Kidney epithelial cell (primary cell): ENCODE measurements around the gene SUPT3H. TPM values are rescaled to one million over a fixed set of nuclear protein-coding genes. Genes with fewer than 3 reads are reported as not detected.

Experiments
- DNase-seq: peaks from one replicate; pipeline ENCODE4 v3.0.0-alpha.2; 2010; ENCODE audit warnings: low read depth
- H3K27me3 ChIP-seq: 2 replicates; pipeline ENCODE4 v1.6.0; 2011; ENCODE audit warnings: low read length; ENCODE audit not compliant: control insufficient read depth, insufficient read depth
- H3K36me3 ChIP-seq: 2 replicates; pipeline ENCODE4 v1.5.1; 2011; ENCODE audit warnings: low read length; ENCODE audit not compliant: control insufficient read depth, insufficient read depth
- H3K4me3 ChIP-seq: 2 replicates; pipeline ENCODE4 v1.5.1; 2011; ENCODE audit warnings: low read depth, mild to moderate bottlenecking, control low read depth, low read length
- CTCF ChIP-seq: IDR thresholded peaks from 2 replicates; pipeline ENCODE4 v1.5.1; 2011; ENCODE audit warnings: mild to moderate bottlenecking, moderate library complexity, low read length, control low read depth, inconsistent platforms; ENCODE audit not compliant: insufficient read depth, poor library complexity, severe bottlenecking
- total RNA-seq: library from RNA; depleted of rRNA; stranded (reverse); fragments of >200 nt; gene quantifications from 2 replicates; pipeline ENCODE4 v1.2.3, GENCODE V29; 2015

The SUPT3H gene
- total RNA-seq, 1 donor from 2014 or later: 18.3 TPM

- Histone ChIP-seq H3K27me3 (no peaks in the 10 kb centered on the region), H3K4me3 (no peak overlapping the region), H3K36me3 (no peaks in the 10 kb centered on the region)
- TF ChIP-seq CTCF: no peak
- DNase-seq: no peak
Measured at GRCh38 chr6:45196121-45196520, 181.6 kb downstream of the SUPT3H start.

- no peak for DNase-seq
- Histone ChIP-seq H3K4me3 (no peak overlapping the region), H3K27me3 (no peaks in the 10 kb centered on the region), H3K36me3 (no peaks in the 10 kb centered on the region)
- no peak for TF ChIP-seq CTCF
Measured at GRCh38 chr6:45195137-45195536, 182.6 kb downstream of the SUPT3H start.

- peak; percentile 2 for DNase-seq
- no peak for TF ChIP-seq CTCF
Measured at GRCh38 chr6:45192556-45192955, 185.2 kb downstream of the SUPT3H start.

GRCh38 chr6:45191414-45191813 lies 186.3 kb downstream of the SUPT3H start:
- Histone ChIP-seq H3K36me3 (no peaks in the 10 kb centered on the region), H3K27me3 (no peaks in the 10 kb centered on the region), H3K4me3 (no peak overlapping the region)
- DNase-seq: no peak
- no peak for TF ChIP-seq CTCF

More at GRCh38 chr6:45192556-45192955, 185.2 kb downstream of the SUPT3H start:
- Histone ChIP-seq H3K36me3 (no peaks in the 10 kb centered on the region), H3K4me3 (no peak overlapping the region), H3K27me3 (no peaks in the 10 kb centered on the region)

- Histone ChIP-seq H3K27me3 (no peaks in the 10 kb centered on the region), H3K36me3 (no peaks in the 10 kb centered on the region), H3K4me3 (no peak overlapping the region)
- TF ChIP-seq CTCF: no peak
- DNase-seq: no peak
Measured at GRCh38 chr6:45187836-45188235, 189.9 kb downstream of the SUPT3H start.
